Activated CD8-positive, alpha-beta memory T cell treated with anti-CD3 and anti-CD28 coated beads, Interleukin-2, amount 10 ng/mL, durations not matched to agents 7 days and 5 days (primary cell): ENCODE results near the gene COPG1. TPM values are rescaled to one million over a fixed set of nuclear protein-coding genes. Genes with fewer than 3 reads are reported as not detected.

Experiments
- ATAC-seq: fragments of 150-1000 bp; cut with Tn5 transposase; one replicate; pipeline ENCODE4 v1.10.0; 2021; ENCODE audit warnings: moderate library complexity
- CTCF ChIA-PET: fragments of 350-600 bp; sonication (Branson Sonifier 250); formaldehyde crosslinking; loops from one replicate; lab custom pipeline; 2021; ENCODE audit warnings: antibody characterized with exemption; lab: Charles Lee
- DNase-seq: peaks from one replicate; pipeline ENCODE4 v3.0.0-alpha.2; 2020
- H3K27ac Mint-ChIP-seq: one replicate; pipeline ENCODE4 v1.8.0; 2021; ENCODE audit warnings: mild to moderate bottlenecking, mixed read lengths
- H3K27me3 Mint-ChIP-seq: one replicate; pipeline ENCODE4 v1.8.0; 2021; ENCODE audit warnings: mixed read lengths
- H3K36me3 Mint-ChIP-seq: one replicate; pipeline ENCODE4 v1.8.0; 2021; ENCODE audit warnings: mild to moderate bottlenecking, mixed read lengths
- H3K4me1 Mint-ChIP-seq: one replicate; pipeline ENCODE4 v1.8.0; 2021; ENCODE audit warnings: mixed read lengths
- H3K4me3 Mint-ChIP-seq: one replicate; pipeline ENCODE4 v1.8.0; 2021; ENCODE audit warnings: mild to moderate bottlenecking, moderate library complexity, mixed read lengths
- H3K9me3 Mint-ChIP-seq: one replicate; pipeline ENCODE4 v1.8.0; 2022; ENCODE audit warnings: low read depth, mixed read lengths
- total RNA-seq, 2 experiments: library from RNA; stranded (reverse); gene quantifications; one replicate each; pipeline ENCODE4 v1.2.3, GENCODE V29; 2021

COPG1 gene
- total RNA-seq, 2 experiments from 2014 or later, result 130 to 141 TPM

DNA sequence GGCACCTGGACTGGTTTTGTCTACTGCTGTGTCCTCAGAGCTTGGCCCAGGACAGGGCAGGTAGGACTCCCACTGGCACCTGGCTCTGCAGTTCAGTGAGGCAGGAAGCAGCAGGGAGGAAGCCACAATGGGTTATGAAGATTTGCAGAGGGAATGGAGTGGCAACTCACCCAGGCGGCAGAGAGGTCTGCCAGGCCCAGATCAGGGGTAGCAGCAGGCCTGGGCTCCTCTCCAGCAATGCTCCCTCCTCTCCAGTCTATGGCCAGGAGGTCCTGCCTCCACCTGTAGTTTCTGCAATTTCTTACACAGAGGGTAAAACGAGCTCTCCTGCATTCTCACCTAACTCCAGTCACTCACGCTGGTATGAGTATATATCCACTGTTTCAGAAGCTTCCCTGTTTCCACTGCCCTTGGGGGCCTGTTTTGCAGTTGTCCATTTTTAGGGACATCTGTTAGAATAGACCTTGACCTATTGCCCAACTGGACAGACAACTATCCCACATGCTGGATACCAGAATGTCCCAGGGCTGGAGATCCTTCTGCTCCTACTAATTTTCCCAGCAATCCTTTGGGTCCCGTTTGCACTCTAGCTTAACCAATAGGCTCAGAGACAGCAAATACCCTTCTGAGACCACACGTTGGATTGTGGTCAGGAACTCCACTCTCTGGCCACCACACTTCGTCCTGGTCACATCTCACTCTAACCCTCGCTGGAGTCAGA is 64.4 kb downstream of the COPG1 start:
- no peaks in the 10 kb centered on the region for H3K27me3 Mint-ChIP-seq
- peak overlapping the region; percentile 88 for H3K4me3 Mint-ChIP-seq
- H3K4me1 Mint-ChIP-seq, result peaks cover 33% of the 10 kb centered on the region
- ATAC-seq, result no peak
- no peaks in the 10 kb centered on the region for H3K36me3 Mint-ChIP-seq
- CTCF ChIA-PET, result interaction anchor here (0.6 to 4.0 kb wide), 4 partner anchors 9 to 343 kb away, joined by 3 to 25 read pairs (median 6); partner anchors contain the start of gene COPG1
- H3K9me3 Mint-ChIP-seq, result no peaks in the 10 kb centered on the region
- peak; percentile 57 for DNase-seq
- H3K27ac Mint-ChIP-seq, result peak overlapping the region; percentile 74

DNA sequence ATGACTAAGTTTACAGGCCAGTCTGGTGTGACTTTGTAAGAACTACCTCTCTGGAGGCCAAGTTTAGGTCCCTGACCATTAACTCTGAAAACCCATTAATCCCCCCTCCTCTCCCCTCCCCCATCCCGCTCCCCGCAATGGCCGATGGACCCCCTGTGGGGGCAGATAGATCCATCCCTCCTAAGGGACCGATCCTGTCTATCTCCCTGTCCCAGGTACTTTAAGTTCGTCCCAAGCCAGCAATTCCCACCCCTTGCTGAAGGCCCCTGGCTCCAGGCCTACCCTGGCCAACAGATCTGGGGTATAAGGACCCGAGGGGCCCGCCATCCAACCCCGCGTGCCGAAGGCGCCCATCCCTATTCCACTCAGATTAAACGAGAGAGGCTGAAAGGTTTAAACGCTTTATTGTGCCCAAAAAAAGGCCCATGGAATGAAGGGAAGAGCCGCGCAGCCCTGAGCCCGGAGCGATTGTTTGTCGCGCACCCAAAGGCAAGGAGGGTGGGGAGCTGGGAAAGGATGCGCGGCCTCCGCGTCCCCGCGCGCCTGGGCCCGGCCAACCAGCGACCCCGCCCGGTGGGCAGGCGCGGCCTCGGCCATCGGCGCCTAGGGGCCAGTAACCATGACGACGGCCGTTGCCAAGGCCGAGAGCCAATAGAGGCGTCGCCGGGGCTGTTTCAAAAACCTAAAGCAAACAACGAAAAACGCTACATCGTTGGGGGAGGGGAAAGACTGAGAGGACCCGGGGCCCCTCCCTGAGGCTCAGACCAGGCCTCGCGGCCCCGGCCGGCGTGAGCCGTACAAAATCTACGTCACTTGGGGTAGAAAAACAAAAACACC is 65.2 kb downstream of the COPG1 start:
- CTCF ChIA-PET, result interaction anchor here (1.3 to 4.0 kb wide), 4 partner anchors 12 to 344 kb away, joined by 5 to 25 read pairs (median 10); partner anchors contain the start of gene COPG1
- Mint-ChIP-seq H3K27ac (peak overlapping the region; percentile 74), H3K36me3 (no peaks in the 10 kb centered on the region), H3K9me3 (no peaks in the 10 kb centered on the region), H3K4me1 (peaks cover 31% of the 10 kb centered on the region), H3K27me3 (no peaks in the 10 kb centered on the region), H3K4me3 (peak overlapping the region; percentile 88)
- peak; percentile 20 for ATAC-seq
- peak; percentile 83 for DNase-seq

- CTCF ChIA-PET, result interaction anchor here (0.8 to 4.0 kb wide), 25 partner anchors 7 to 436 kb away, joined by 3 to 25 read pairs (median 7); partner anchors contain the start of genes ACAD9, COPG1, HMCES and IFT122
- peak; percentile 5 for ATAC-seq
Measured at GRCh38 chr3:129315223-129315997, 66.0 kb downstream of the COPG1 start.

DNA sequence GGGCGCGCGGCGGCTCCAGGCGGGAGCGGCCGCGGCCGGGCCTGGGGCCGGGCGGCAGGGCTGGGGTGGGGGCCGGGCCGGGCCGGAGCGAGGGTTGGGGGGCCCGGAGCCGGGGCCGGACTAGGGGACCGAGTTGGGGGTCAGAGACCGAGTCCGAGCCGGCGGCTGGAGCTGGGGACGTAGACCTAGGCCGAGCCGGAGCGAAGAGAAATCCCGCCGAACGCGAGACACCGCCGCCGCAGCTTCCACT is 66.5 kb downstream of the COPG1 start:
- CTCF ChIA-PET, result interaction anchor here (0.8 to 4.0 kb wide), 28 partner anchors 7 to 437 kb away, joined by 3 to 25 read pairs (median 6); partner anchors contain the start of genes ACAD9, COPG1, HMCES and IFT122
- Mint-ChIP-seq H3K9me3 (no peaks in the 10 kb centered on the region), H3K4me3 (peak overlapping the region; percentile 88), H3K27me3 (no peaks in the 10 kb centered on the region), H3K27ac (peak overlapping the region; percentile 73), H3K36me3 (no peaks in the 10 kb centered on the region), H3K4me1 (peaks cover 31% of the 10 kb centered on the region)
- DNase-seq (no peak), ATAC-seq (no peak)

More at GRCh38 chr3:129315223-129315997, 66.0 kb downstream of the COPG1 start:
- Mint-ChIP-seq H3K9me3 (no peaks in the 10 kb centered on the region), H3K36me3 (no peaks in the 10 kb centered on the region), H3K27me3 (no peaks in the 10 kb centered on the region), H3K4me3 (peak overlapping the region; percentile 88), H3K27ac (peak overlapping the region; percentile 80), H3K4me1 (peaks cover 31% of the 10 kb centered on the region)
- peak; percentile 66 for DNase-seq

GRCh38 chr3:129316248-129317013 is 67.0 kb downstream of the COPG1 start:
- H3K9me3 Mint-ChIP-seq, result no peaks in the 10 kb centered on the region

DNA sequence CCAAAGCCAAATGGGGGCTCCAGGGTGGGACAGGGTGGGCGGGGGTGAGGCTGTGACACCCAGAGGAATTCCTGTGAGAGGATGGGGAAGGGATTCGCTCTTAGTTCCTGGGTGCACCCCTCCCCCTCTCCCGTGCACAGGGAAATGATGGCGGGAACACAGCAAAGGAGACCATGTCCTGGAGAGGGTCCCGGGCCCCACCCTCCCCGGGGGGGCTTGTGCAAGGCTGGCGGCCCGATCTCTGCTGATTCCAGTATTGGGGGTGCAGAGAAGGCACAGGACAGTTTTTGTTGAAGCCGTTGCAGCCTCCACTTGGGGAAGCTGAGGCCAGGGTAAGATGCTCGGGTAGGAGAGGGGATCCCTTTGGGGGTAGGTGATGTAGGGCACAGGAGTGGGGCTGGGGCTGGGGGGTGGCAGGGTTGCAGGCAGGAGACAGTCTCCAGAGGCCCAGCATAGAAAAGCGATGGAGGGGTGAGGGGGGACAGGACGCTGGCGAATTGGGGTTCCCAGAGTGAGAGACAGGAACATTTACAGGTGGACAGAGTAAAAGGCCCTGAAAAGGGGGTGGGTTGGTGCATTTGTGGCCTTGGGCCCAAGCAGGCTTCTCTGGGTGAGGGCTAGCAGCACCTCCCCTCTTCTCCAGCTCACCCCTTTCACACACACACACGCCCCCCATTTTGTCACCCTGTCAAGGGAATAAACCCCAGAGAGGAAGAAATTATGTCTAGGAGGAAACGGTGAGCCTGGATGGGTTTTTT is 67.8 kb downstream of the COPG1 start:
- DNase-seq, result no peak

More at GRCh38 chr3:129316248-129317013, 67.0 kb downstream of the COPG1 start:
- H3K36me3 Mint-ChIP-seq, result no peaks in the 10 kb centered on the region
- peak; percentile 90 for DNase-seq
- H3K4me1 Mint-ChIP-seq, result peaks cover 31% of the 10 kb centered on the region
- peak overlapping the region; percentile 73 for H3K27ac Mint-ChIP-seq
- peak overlapping the region; percentile 88 for H3K4me3 Mint-ChIP-seq
- H3K27me3 Mint-ChIP-seq, result no peaks in the 10 kb centered on the region
- peak; percentile 55 for ATAC-seq
- CTCF ChIA-PET, result interaction anchor here (0.7 to 4.0 kb wide), 32 partner anchors 8 to 437 kb away, joined by 3 to 25 read pairs (median 4); partner anchors contain the start of genes ACAD9, HMCES, IFT122 and MBD4

GRCh38 chr3:129317848-129318247 is 68.4 kb downstream of the COPG1 start:
- no peak overlapping the region for H3K4me3 Mint-ChIP-seq
- no peaks in the 10 kb centered on the region for H3K36me3 Mint-ChIP-seq
- ATAC-seq (no peak), DNase-seq (no peak)
- CTCF ChIA-PET, result interaction anchor here (0.7 to 2.2 kb wide), 4 partner anchors 9 to 346 kb away, joined by 3 to 10 read pairs (median 3); no protein-coding TSS in a partner anchor
- no peaks in the 10 kb centered on the region for H3K9me3 Mint-ChIP-seq
- H3K4me1 Mint-ChIP-seq, result peaks cover 18% of the 10 kb centered on the region
- H3K27me3 Mint-ChIP-seq, result no peaks in the 10 kb centered on the region
- H3K27ac Mint-ChIP-seq, result no peak overlapping the region

More for the DNA sequence above, 67.8 kb downstream of the COPG1 start:
- Mint-ChIP-seq H3K27me3 (no peaks in the 10 kb centered on the region), H3K9me3 (no peaks in the 10 kb centered on the region), H3K4me3 (no peak overlapping the region), H3K36me3 (no peaks in the 10 kb centered on the region), H3K27ac (no peak overlapping the region), H3K4me1 (peaks cover 24% of the 10 kb centered on the region)
- ATAC-seq, result no peak
- CTCF ChIA-PET, result interaction anchor here (0.7 to 4.0 kb wide), 27 partner anchors 9 to 438 kb away, joined by 3 to 25 read pairs (median 5); partner anchors contain the start of genes ACAD9, HMCES, IFT122 and MBD4

DNA sequence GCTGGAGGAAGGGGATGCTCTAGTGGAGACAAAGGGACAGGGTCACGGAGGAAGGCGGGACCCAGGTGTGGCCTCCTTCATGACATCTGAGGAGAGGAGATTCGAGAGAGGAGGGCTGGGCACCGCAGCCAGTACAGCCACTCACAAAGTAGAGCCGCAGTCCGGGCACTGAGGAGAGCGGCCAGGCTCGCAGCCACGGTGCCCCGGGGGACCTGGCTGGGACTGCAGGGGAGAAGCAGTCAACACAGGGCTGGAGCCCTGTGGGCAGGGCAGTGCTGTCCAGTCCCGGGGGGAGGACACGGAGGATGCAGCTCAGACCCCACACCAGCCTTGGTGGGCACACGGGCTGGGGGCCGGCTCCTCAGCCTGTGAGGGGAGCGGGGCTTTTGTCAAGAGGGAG is 69.5 kb downstream of the COPG1 start:
- H3K36me3 Mint-ChIP-seq, result no peaks in the 10 kb centered on the region
- no peak overlapping the region for H3K27ac Mint-ChIP-seq
- CTCF ChIA-PET, result interaction anchor here (0.8 to 1.2 kb wide), 3 partner anchors 8 to 94 kb away, joined by 3 read pairs; no protein-coding TSS in a partner anchor
- ATAC-seq (no peak), DNase-seq (no peak)
- H3K4me3 Mint-ChIP-seq, result no peak overlapping the region
- H3K9me3 Mint-ChIP-seq, result no peaks in the 10 kb centered on the region
- no peaks in the 10 kb centered on the region for H3K27me3 Mint-ChIP-seq
- H3K4me1 Mint-ChIP-seq, result peaks cover 7% of the 10 kb centered on the region

- H3K9me3 Mint-ChIP-seq, result no peaks in the 10 kb centered on the region
- no peak for ATAC-seq
- H3K4me1 Mint-ChIP-seq, result no peaks in the 10 kb centered on the region
- no peak overlapping the region for H3K27ac Mint-ChIP-seq
- H3K4me3 Mint-ChIP-seq, result no peak overlapping the region
- DNase-seq, result no peak
- H3K36me3 Mint-ChIP-seq, result no peaks in the 10 kb centered on the region
- CTCF ChIA-PET, result no interaction called here
- no peaks in the 10 kb centered on the region for H3K27me3 Mint-ChIP-seq
Measured at GRCh38 chr3:129320261-129320660, 70.9 kb downstream of the COPG1 start.

DNA sequence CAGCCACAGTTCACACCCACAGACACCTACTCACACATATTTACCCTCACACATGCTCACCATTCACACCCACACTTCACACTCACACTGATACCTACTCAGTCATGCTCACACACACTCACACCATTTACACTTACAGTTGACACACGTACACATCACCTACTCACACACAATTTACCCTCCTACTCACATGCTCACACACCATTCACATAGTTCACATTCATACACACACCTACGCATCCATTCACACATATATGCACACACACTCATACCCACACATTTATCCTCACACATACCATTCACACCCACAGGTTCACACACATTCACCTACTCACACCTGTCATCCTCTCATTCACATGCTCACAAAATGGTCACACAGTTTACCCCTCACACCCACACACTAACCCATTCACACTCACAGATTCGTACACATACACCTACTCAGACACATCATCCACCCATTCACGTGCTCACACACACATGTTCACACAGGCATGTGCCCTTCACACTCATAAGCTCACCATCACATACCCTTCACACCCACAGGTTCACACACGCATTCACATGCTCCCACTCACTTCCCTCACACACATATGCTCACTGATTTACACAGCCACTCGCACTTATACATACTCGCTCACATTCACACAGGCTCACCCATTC is 71.5 kb downstream of the COPG1 start:
- H3K9me3 Mint-ChIP-seq, result no peaks in the 10 kb centered on the region
- H3K4me3 Mint-ChIP-seq, result no peak overlapping the region
- H3K27ac Mint-ChIP-seq, result no peak overlapping the region
- H3K27me3 Mint-ChIP-seq, result no peaks in the 10 kb centered on the region
- no peaks in the 10 kb centered on the region for H3K36me3 Mint-ChIP-seq
- ATAC-seq, result no peak
- CTCF ChIA-PET, result no interaction called here
- no peak for DNase-seq
- H3K4me1 Mint-ChIP-seq, result no peaks in the 10 kb centered on the region

DNA sequence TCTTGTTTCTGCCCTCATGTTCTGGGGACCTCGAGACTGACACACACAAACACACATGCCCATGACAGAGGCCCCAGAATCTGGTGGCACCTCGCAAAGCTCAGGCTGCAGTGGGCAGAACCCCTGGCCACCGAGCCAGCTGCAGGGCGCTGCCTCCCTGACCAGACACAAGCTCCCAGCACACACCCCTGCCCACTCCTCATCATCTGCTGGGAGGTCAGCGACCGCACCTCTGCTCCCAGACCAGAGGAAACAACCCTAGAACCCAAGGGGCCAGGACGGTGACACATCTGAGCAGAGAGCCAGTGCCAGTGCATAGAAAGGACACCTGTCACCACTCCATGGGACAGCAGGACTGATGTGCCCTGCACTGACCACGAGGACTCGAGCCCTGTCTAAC is 72.5 kb downstream of the COPG1 start:
- H3K4me3 Mint-ChIP-seq, result no peak overlapping the region
- H3K9me3 Mint-ChIP-seq, result no peaks in the 10 kb centered on the region
- ATAC-seq (no peak), DNase-seq (no peak)
- H3K27ac Mint-ChIP-seq, result no peak overlapping the region
- no peaks in the 10 kb centered on the region for H3K36me3 Mint-ChIP-seq
- H3K4me1 Mint-ChIP-seq, result no peaks in the 10 kb centered on the region
- H3K27me3 Mint-ChIP-seq, result no peaks in the 10 kb centered on the region
- CTCF ChIA-PET, result no interaction called here
